Measurements from ENCODE around the gene KRT86. TPM values are rescaled to one million over a fixed set of nuclear protein-coding genes. Genes with fewer than 3 reads are reported as not detected.

The KRT86 gene
- total and polyA plus RNA-seq, 2 donors (not counting 1 experiment from before 2014, with no cell fraction given): not detected

GRCh38 chr12:52346593-52346992 lies 72.1 kb downstream of the KRT86 start:
- H3K4me1 Mint-ChIP-seq: no peaks in the 10 kb centered on the region
- Histone ChIP-seq H3K36me3 (replicated peaks in 1 of 2; ENCODE audit: control extremely low read depth in 1 of 2, control insufficient read depth in 1 of 2, extremely low read depth in 1 of 2, insufficient read depth in 2 of 2, low read length in 1 of 2) (no peaks in the 10 kb centered on the region), H3K9ac (ENCODE audit: low read length) (no peak overlapping the region), H3K27ac (ENCODE audit: low read length in 2 of 2) (no peak overlapping the region), H3K27me3 (replicated peaks in 1 of 4; ENCODE audit: control extremely low read depth in 1 of 4, control insufficient read depth in 3 of 4, insufficient read depth in 4 of 4, low read length in 3 of 4) (peaks cover 0 to 4% (median 0%) of the 10 kb centered on the region in 4 experiments), H3K4me2 (replicated peaks; ENCODE audit: low read depth, low read length, poor library complexity, severe bottlenecking) (no peak overlapping the region), H3K9me3 (ENCODE audit: control extremely low read depth in 1 of 3, control insufficient read depth in 2 of 3, insufficient read depth in 1 of 3, low read length in 2 of 3) (peaks cover 0 to 7% (median 0%) of the 10 kb centered on the region in 3 donors), H4K20me1 (ENCODE audit: control insufficient read depth, insufficient read depth, low read length, poor library complexity, severe bottlenecking) (no peaks in the 10 kb centered on the region), H3K4me1 (ENCODE audit: control insufficient read depth in 2 of 2, insufficient read depth in 2 of 2, low read length in 2 of 2) (no peaks in the 10 kb centered on the region), H2AFZ (ENCODE audit: insufficient read depth, low read depth, low read length, poor library complexity, severe bottlenecking) (no peak overlapping the region), H3K79me2 (ENCODE audit: control insufficient read depth, insufficient read depth, low read length) (no peaks in the 10 kb centered on the region), H3K4me3 (ENCODE audit: control extremely low read depth in 1 of 5, extremely low read depth in 1 of 5, insufficient read depth in 1 of 5, low read depth in 2 of 5, low read length in 4 of 5) (no peak overlapping the region)
- DNase-seq (no peak), ATAC-seq (ENCODE audit: low read depth) (no peak)
- ChIA-PET CTCF (no interaction called here), POLR2A (no interaction called here)
- WGBS (ENCODE audit: insufficient coverage): 21% methylated on average over 3 of the region's 4 CpGs
- peaks cover 14% of the 10 kb centered on the region for H3K27me3 Mint-ChIP-seq
- TF ChIP-seq CTCF (IDR thresholded peaks at IDR 0.05) (no peak), EZH2 (IDR thresholded peaks at IDR 0.05; ENCODE audit: borderline replicate concordance, insufficient read depth, low read depth, low read length, poor library complexity, severe bottlenecking) (no peak)
- H3K9me3 Mint-ChIP-seq (ENCODE audit: insufficient read depth): no peaks in the 10 kb centered on the region
- intact Hi-C loops (cut with micrococcal nuclease): no loop called here
- no peak overlapping the region for H3K27ac Mint-ChIP-seq
- H3K4me3 Mint-ChIP-seq: no peak overlapping the region

GRCh38 chr12:52347016-52347415 lies 72.6 kb downstream of the KRT86 start:
- DNase-seq (no peak), ATAC-seq (ENCODE audit: low read depth) (no peak)
- intact Hi-C loops (cut with micrococcal nuclease): no loop called here
- Mint-ChIP-seq H3K27ac (no peak overlapping the region), H3K27me3 (peaks cover 14% of the 10 kb centered on the region), H3K9me3 (ENCODE audit: insufficient read depth) (no peaks in the 10 kb centered on the region), H3K4me1 (peaks cover 3% of the 10 kb centered on the region), H3K4me3 (no peak overlapping the region)
- no peak for TF ChIP-seq EZH2 (IDR thresholded peaks at IDR 0.05; ENCODE audit: borderline replicate concordance, insufficient read depth, low read depth, low read length, poor library complexity, severe bottlenecking)
- TF ChIP-seq CTCF (IDR thresholded peaks at IDR 0.05): no peak
- H3K79me2 ChIP-seq (ENCODE audit: control insufficient read depth, insufficient read depth, low read length): no peaks in the 10 kb centered on the region
- ChIA-PET POLR2A (no interaction called here), CTCF (no interaction called here)
- no peak overlapping the region for H3K27ac ChIP-seq (ENCODE audit: low read length in 2 of 2)
- H3K9ac ChIP-seq (ENCODE audit: low read length): no peak overlapping the region
- no peak overlapping the region for H2AFZ ChIP-seq (ENCODE audit: insufficient read depth, low read depth, low read length, poor library complexity, severe bottlenecking)
- no peaks in the 10 kb centered on the region for H3K4me1 ChIP-seq (ENCODE audit: control insufficient read depth in 2 of 2, insufficient read depth in 2 of 2, low read length in 2 of 2)
- H3K27me3 ChIP-seq (replicated peaks in 1 of 4; ENCODE audit: control extremely low read depth in 1 of 4, control insufficient read depth in 3 of 4, insufficient read depth in 4 of 4, low read length in 3 of 4): peaks cover 0 to 6% (median 0%) of the 10 kb centered on the region in 4 experiments
- WGBS (ENCODE audit: insufficient coverage): 96% methylated on average over 5 of the region's 9 CpGs
- H3K4me2 ChIP-seq (replicated peaks; ENCODE audit: low read depth, low read length, poor library complexity, severe bottlenecking): no peak overlapping the region
- H3K36me3 ChIP-seq (replicated peaks in 1 of 2; ENCODE audit: control extremely low read depth in 1 of 2, control insufficient read depth in 1 of 2, extremely low read depth in 1 of 2, insufficient read depth in 2 of 2, low read length in 1 of 2): no peaks in the 10 kb centered on the region
- H4K20me1 ChIP-seq (ENCODE audit: control insufficient read depth, insufficient read depth, low read length, poor library complexity, severe bottlenecking): no peaks in the 10 kb centered on the region
- H3K9me3 ChIP-seq (ENCODE audit: control extremely low read depth in 1 of 3, control insufficient read depth in 2 of 3, insufficient read depth in 1 of 3, low read length in 2 of 3): peaks cover 0 to 7% (median 0%) of the 10 kb centered on the region in 3 donors
- no peak overlapping the region for H3K4me3 ChIP-seq (ENCODE audit: control extremely low read depth in 1 of 5, extremely low read depth in 1 of 5, insufficient read depth in 1 of 5, low read depth in 2 of 5, low read length in 4 of 5)
